SW 1271 (cell line): Measurements from ENCODE around the gene STX5.
"Not testable (repeated sequence)": the region's sequence is repeated elsewhere in the genome, so short reads cannot be mapped to it uniquely, and the experiment has no call there.

Experiments
- DNase-seq, 2 experiments: peaks; one replicate each; lab custom pipeline; 2025; lab: John Stamatoyannopoulos, UW

Gene STX5

DNA sequence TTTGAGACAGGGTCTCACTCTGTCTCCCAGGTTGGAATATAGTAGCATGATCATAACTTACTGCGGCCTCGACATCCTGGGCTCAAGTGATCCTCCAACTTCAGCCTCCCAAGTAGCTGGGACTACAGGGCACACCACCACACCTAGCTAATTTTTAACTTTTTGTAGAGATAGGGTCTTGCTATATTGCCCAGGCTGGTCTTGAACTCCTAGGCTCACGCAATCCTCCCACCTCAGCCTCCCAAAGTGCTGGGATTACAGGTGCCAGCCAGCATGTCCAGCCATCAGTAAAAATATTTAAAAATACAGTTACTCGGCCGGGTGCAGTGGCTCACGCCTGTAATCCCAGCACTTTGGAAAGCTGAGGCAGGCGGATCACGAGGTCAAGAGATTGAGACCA is 3.7 kb downstream of the STX5 start:
- DNase-seq: not testable (repeated sequence)

GRCh38 chr11:62823677-62824076 is 8.2 kb downstream of the STX5 start:
- no peak for DNase-seq

GRCh38 chr11:62817129-62817528 is 14.7 kb downstream of the STX5 start:
- no peak for DNase-seq

DNA sequence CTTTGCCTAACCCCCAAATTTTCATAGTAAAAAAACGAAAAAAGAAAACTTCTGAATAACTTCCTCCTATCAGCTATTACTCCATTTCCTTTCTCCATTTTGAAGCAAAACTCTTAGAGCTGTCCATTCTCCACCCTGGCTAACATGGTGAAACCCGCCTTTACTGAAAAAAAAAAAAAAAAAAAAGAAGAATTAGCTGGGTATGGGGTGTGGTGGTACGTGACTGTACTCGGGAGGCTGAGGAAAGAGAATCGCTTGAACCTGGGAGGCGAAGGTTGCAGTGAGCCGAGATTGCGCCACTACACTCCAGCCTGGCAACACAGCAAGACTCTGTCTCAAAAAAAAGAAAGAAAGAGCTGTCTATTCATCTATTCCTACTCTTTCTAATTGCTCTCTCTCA is 15.3 kb downstream of the STX5 start:
- no peak for DNase-seq

DNA sequence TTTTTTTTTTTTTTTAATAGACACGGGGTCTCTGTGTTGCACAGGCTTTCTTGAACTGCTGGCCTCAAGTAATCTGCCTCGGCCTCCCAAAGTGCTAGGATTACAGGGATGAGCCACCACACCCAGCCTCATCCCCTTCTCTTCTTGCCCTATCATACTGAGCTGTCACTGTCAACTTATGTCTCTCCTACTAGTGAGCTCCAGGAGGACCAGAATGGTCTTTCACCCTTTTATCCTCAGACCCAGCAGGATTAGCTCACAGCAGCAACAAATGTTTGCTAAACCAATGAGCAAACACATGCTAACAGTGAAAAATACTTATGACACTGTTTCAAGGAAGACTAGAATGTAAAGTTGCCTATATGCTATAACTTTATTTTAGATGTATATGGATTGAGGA is 20.2 kb downstream of the STX5 start:
- DNase-seq: no peak

DNA sequence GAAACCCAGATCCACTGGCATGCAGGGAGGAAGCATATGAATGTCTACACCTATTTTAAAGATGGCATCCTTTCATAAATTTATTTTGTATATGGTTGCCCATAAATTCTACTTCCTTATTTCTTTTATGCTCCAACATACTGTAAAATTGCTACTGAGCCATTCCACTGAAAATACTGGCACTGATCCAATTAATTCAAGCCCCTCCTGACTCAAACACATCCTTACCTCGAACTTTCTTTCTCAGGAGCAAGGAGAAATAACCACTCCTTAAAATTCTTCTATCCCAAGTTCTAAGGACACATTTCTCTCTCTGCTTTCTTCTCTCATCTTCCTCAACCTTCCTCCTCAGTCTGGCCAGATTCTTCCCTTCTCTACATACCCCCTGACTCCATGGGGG is 21.1 kb downstream of the STX5 start:
- DNase-seq: no peak

- no peak for DNase-seq
These were observed 25.2 kb downstream of the STX5 start for GRCh38 chr11:62806611-62807121.

DNA sequence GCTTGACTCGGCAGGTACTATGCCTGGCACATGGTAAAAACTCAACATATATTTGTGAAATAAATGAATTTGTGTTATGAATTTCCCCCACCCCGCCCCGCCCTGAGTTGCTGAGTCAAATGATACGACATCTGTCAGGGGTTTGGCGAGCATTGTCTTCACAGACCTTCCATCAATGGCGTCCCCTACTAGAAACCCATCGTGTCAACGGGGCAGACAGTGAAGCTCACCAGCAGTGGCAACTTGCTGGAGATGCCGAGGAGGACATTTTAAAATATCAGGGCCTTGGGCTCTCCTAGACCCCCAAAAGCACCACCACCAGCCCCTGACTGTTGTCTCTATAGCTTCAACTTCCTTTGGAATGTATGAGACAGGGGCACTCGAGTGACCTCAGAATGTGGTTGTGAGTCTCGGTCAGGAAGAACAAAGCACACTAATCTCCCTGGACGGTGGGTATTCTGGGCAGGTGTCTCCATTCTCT is 25.9 kb downstream of the STX5 start:
- DNase-seq: no peak

DNA sequence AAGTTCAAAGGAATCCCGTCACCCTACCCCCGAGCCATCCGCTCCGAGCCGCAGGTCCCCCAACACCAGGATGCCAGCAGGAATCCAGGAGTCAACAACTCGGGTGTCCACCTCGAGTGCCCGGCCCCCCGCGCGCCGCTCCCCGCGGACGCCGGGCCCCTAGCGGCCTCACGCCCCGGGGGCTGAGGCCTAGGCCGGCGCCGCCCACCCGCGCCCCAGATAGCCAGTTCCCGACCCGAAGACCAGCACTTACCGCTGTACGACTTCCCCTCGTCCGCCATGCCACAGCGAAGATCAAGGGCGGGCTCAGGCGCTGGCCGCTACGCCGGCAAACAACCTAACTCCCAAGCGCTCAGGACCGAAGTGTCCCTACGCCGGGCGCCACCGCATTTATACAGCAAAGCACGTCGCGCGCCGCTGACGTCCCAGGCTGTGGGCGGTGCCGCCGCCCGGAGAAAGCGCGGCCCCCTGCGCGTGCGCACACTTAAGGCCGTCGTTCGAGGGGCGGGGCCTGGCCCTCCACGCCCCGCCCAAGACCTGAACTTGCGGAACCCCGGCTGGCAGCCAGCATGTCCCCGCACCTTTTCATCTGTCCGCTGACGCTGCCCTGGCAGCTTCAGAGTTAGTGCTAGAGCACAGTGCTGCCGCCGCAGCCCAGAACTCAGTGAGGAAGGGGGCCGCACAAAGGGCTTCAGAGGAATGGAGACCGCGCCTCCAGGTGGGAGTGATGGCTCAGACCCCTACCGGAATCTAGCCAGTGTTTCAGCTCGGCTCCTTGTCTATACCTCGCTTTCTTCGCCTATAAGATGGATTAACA is 26.6 kb downstream of the STX5 start, which contains the start of gene NXF1:
Gene NXF1, minus strand, starts transcription at position 365 of the 817 bp plus-strand sequence. Its CDS starts 84 bp downstream, at position 281.
- peak; percentile 55 to 91 for DNase-seq

DNA sequence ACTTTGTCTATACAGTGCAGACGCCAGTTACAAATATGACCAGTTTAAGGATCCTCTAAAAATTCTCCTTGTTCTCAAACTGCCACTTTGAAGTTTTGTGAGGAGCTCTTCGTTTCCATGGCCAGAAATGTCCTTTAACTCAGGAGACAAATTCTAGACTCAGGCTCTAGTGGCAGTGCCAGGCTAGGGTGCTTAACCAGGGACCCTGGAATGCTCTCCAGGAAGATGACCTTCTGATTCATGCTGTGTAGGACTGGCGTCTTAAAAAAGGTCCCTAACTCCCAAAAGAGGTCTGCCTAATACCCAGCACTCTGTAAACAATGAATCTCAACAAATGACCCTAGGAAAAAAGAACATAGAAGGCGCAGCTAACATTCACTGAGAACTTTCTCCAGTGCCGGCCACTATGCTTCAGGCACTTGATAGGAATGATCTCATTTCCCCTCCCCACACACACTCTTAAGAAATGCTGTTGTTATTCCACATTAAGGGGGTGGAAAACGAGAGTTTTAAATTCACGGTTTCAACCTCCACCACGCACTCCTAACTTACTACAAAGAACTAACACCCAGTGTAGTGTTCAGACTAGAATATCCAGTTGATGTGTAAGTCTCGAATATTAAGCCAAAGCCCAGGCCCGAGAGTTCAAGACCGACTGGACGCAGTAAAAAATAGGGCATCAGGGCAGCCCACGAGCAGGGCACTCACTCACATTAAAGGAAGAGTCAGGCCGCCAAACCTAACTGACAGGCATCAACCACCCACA is 27.4 kb downstream of the STX5 start:
- peak in 1 of 2 experiments; percentile 11 for DNase-seq

- no peak for DNase-seq
These were observed 30.8 kb downstream of the STX5 start for GRCh38 chr11:62801071-62801470.

DNA sequence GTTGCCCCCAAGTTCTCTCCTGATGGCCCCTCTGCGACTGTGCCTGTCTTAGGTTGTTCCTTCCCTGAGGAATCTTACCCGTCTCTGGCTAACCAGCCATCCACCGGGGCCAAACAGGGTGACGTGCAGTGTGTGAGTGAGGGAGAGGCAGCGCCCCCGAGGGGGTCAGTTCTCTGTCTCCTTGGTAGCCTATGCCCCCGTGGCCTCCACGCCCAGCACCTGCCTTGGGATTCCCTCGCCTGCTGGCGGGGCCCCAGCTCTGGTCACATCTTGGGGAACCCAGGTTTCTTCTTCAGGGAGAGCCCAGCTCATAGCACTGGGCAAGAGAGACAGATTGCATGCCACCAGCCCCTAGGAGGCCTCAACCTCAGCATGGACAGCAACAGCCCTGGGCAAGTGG is 32.4 kb downstream of the STX5 start:
- no peak for DNase-seq

DNA sequence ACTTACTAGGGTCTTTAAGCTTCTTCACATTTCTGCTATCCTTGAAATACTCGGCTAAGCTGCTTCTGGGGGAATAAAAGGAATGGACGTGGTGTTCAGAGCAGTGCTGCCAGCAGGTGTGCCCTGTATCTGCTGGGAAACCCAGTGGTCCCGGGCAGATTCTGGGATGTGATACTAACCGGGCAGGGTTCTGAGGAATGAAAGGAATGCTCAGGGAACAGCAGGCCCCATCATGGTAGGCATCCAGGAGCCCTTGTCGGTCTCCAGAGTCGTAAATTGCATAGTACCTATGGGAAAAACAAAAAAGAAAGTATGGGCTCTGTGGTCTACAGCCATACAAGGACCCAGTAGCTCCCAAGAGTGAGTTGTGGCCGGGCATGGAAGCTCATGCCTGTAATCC is 35.6 kb downstream of the STX5 start:
- DNase-seq: no peak

GRCh38 chr11:62794201-62794775 is 37.6 kb downstream of the STX5 start:
- DNase-seq: no peak

- DNase-seq: no peak
These were observed 39.7 kb downstream of the STX5 start for GRCh38 chr11:62792202-62792575.

- peak; percentile 55 to 78 for DNase-seq
These were observed 40.2 kb downstream of the STX5 start, which contains the start of gene TMEM223 for GRCh38 chr11:62791501-62792201. TMEM223 (minus strand) TSS chr11:62792006; CDS start chr11:62791994, 12 bp downstream.

- no peak for DNase-seq
These were observed 42.3 kb downstream of the STX5 start for GRCh38 chr11:62789576-62789975.

DNA sequence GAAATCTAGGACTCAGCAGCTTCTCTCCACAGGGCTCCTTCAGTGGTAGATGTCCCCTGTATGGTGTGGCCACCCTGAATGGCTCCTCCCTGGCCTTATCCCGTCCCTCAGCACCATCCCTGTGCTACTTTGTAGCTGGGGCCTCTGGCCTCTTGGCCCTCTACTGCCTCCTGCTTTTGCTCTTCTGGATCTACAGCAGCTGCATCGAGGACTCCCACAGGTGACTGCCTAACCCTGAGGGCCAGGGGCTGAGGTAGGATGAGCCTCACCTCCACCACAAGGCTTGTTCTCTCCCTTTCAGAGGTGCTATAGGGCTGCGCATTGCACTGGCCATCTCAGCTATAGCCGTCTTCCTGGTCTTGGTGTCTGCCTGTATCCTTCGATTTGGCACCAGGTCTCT is 42.9 kb downstream of the STX5 start:
- DNase-seq: no peak

DNA sequence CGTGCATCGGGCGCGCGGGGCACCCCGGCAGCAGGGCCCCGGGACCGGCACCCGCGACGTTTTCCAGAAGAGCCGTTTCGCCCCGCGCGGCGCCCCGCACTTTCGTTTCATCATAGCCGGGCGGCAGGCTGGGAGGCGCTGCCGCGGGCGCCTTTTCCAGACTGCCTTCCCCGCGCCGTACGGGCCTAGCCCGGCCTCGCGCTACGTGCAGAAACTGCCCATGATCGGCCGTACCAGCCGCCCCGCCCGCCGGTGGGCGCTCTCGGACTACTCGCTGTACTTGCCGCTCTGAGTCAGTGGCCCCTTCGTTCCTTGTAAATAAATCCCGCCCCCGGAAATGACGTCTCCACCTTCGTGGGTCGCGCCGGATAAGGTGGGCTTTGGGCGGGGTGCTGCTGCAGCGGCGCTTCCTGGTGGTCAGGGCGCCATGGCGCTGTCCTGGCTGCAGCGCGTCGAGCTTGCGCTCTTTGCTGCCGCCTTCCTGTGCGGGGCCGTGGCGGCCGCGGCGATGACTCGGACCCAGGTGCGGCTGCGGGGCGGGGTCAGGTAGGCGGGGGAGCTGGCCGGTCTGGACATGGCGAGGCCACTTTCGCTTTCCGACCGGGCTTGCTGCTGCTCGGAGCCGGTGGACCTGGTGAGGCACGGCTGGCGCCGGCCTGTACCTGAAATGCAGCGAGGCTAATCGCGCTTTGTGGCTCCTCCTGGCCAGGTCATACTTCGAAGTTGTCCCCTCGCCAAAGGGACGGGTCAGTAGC is 44.7 kb downstream of the STX5 start, which contains the start of gene TMEM179B:
Gene TMEM179B, plus strand, starts transcription at position 398 of the 755 bp plus-strand sequence. Its CDS starts 30 bp downstream, at position 428.
- DNase-seq: peak; percentile 92 to 95

- peak; percentile 62 to 79 for DNase-seq
These were observed 45.4 kb downstream of the STX5 start for GRCh38 chr11:62786318-62787004.
